Panc1 (cell line): ENCODE data around the gene OMP.

Experiments used
- CTCF ChIP-seq: fragments of 450-650 bp; IDR thresholded peaks from 2 replicates; pipeline ENCODE4 v1.5.1; 2017; ENCODE audit warnings: mild to moderate bottlenecking
- POLR2AphosphoS5 ChIP-seq: IDR thresholded peaks from 2 replicates; pipeline ENCODE4 v1.6.1; 2012; ENCODE audit warnings: mild to moderate bottlenecking, low read depth, low read length, moderate library complexity
- REST ChIP-seq, 2 experiments: IDR thresholded peaks; 2 replicates each; pipeline ENCODE4 v1.6.1; 2011 to 2012; ENCODE audit warnings: low read depth in 2 of 2, control low read depth in 1 of 2, low read length in 1 of 2, mild to moderate bottlenecking in 1 of 2, moderate library complexity in 1 of 2; ENCODE audit not compliant: insufficient read depth in 1 of 2
- TCF7L2 ChIP-seq: IDR thresholded peaks from 2 replicates; pipeline ENCODE4 v1.6.1; 2011; ENCODE audit warnings: mild to moderate bottlenecking, low read depth, low read length, inconsistent platforms

- no peak for TF ChIP-seq CTCF
- TF ChIP-seq TCF7L2: no peak
- TF ChIP-seq POLR2AphosphoS5: no peak
- TF ChIP-seq REST (IDR thresholded peaks at IDR 0.05; ENCODE audit: insufficient read depth in 1 of 2, low read depth in 2 of 2, low read length in 1 of 2): no peak
Observed at GRCh38 chr11:77125191-77125590, 22.6 kb downstream of the OMP start.
